ENCODE data around the gene XRCC3.

XRCC3 gene

GRCh38 chr14:103715052-103716000 is at the start of gene XRCC3, which contains the start of gene ZFYVE21:
Gene XRCC3, minus strand, starts transcription at chr14:103715451. Its CDS starts 4,364 bp downstream, at chr14:103711087.
Gene ZFYVE21, plus strand, starts transcription at chr14:103715810. Its CDS starts 32 bp downstream, at chr14:103715842.
- DNase-seq: peak; percentile 98

GRCh38 chr14:103763730-103764488 is 48.7 kb upstream of the XRCC3 start:
- no peak for DNase-seq

GRCh38 chr14:103762541-103762940 is 47.3 kb upstream of the XRCC3 start:
- DNase-seq: no peak

- DNase-seq: no peak
Observed at GRCh38 chr14:103762036-103762435, 46.8 kb upstream of the XRCC3 start.

- no peak for DNase-seq
Observed at GRCh38 chr14:103758059-103758776, 43.0 kb upstream of the XRCC3 start.

GRCh38 chr14:103755060-103755459 is 39.8 kb upstream of the XRCC3 start:
- no peak for DNase-seq

GRCh38 chr14:103753774-103754173 is 38.5 kb upstream of the XRCC3 start:
- no peak for DNase-seq

- peak; percentile 22 for DNase-seq
Observed at GRCh38 chr14:103749860-103750259, 34.6 kb upstream of the XRCC3 start.

GRCh38 chr14:103749452-103749851 is 34.2 kb upstream of the XRCC3 start:
- no peak for DNase-seq

GRCh38 chr14:103748534-103748857 is 33.2 kb upstream of the XRCC3 start:
- DNase-seq: no peak

GRCh38 chr14:103746701-103747100 is 31.4 kb upstream of the XRCC3 start:
- DNase-seq: no peak

GRCh38 chr14:103745424-103745823 is 30.2 kb upstream of the XRCC3 start:
- DNase-seq: no peak

- no peak for DNase-seq
Observed at GRCh38 chr14:103744621-103745395, 29.6 kb upstream of the XRCC3 start.

- DNase-seq: no peak
Observed at GRCh38 chr14:103743691-103744090, 28.4 kb upstream of the XRCC3 start.

- DNase-seq: no peak
Observed at GRCh38 chr14:103742499-103743255, 27.4 kb upstream of the XRCC3 start.

- no peak for DNase-seq
Observed at GRCh38 chr14:103741876-103742275, 26.6 kb upstream of the XRCC3 start.

- no peak for DNase-seq
Observed at GRCh38 chr14:103740991-103741689, 25.9 kb upstream of the XRCC3 start.

GRCh38 chr14:103739793-103740501 is 24.7 kb upstream of the XRCC3 start:
- DNase-seq: no peak

GRCh38 chr14:103739466-103739792 is 24.2 kb upstream of the XRCC3 start:
- no peak for DNase-seq

GRCh38 chr14:103738701-103739451 is 23.6 kb upstream of the XRCC3 start:
- DNase-seq: no peak

All from OCI-M1 (cell line).